Natural killer cell treated with Interleukin-12 subunit alpha and Interleukin-12 subunit beta and Interleukin-15 and Interleukin-18, amount 100 ng/mL, for 72 hours (primary cell): ENCODE results near the gene EFNA2. TPM values are rescaled to one million over a fixed set of nuclear protein-coding genes. Genes with fewer than 3 reads are reported as not detected.

ENCODE experiments used
- ATAC-seq, 2 donors: fragments of 150-1000 bp; cut with Tn5 transposase in 1 of 2; sonication (Bioruptor Pico), chemical (Tn5 transposase) in 1 of 2; 2 replicates each; pipeline ENCODE4 v1.10.0; 2021
- DNase-seq: peaks from one replicate; pipeline ENCODE4 v3.0.0; 2022; ENCODE audit warnings: low spot score
- H3K27ac Mint-ChIP-seq, 2 donors: 1 replicate in 1 of 2; 2 replicates in 1 of 2; pipeline ENCODE4 v1.8.0; 2022; ENCODE audit warnings: mixed read lengths in 2 of 2, mild to moderate bottlenecking in 1 of 2, moderate library complexity in 1 of 2
- H3K27me3 Mint-ChIP-seq, 2 donors: 1 replicate in 1 of 2; 2 replicates in 1 of 2; pipeline ENCODE4 v1.8.0; 2022; ENCODE audit warnings: mixed read lengths in 2 of 2
- H3K36me3 Mint-ChIP-seq: one replicate; pipeline ENCODE4 v1.8.0; 2022; ENCODE audit warnings: mixed read lengths
- H3K4me1 Mint-ChIP-seq, 2 donors: 1 replicate in 1 of 2; 2 replicates in 1 of 2; pipeline ENCODE4 v1.8.0; 2022; ENCODE audit warnings: low read depth in 2 of 2, mixed read lengths in 2 of 2, mild to moderate bottlenecking in 1 of 2
- H3K4me3 Mint-ChIP-seq: one replicate; pipeline ENCODE4 v1.8.0; 2022; ENCODE audit warnings: mixed read lengths
- H3K9me3 Mint-ChIP-seq: 2 replicates; pipeline ENCODE4 v1.8.0; 2022; ENCODE audit warnings: mixed read lengths
- total RNA-seq, 2 donors: library from RNA; stranded (reverse); gene quantifications; one replicate each; pipeline ENCODE4 v1.2.3, GENCODE V29; 2022

Gene EFNA2
- not detected for total RNA-seq

DNA sequence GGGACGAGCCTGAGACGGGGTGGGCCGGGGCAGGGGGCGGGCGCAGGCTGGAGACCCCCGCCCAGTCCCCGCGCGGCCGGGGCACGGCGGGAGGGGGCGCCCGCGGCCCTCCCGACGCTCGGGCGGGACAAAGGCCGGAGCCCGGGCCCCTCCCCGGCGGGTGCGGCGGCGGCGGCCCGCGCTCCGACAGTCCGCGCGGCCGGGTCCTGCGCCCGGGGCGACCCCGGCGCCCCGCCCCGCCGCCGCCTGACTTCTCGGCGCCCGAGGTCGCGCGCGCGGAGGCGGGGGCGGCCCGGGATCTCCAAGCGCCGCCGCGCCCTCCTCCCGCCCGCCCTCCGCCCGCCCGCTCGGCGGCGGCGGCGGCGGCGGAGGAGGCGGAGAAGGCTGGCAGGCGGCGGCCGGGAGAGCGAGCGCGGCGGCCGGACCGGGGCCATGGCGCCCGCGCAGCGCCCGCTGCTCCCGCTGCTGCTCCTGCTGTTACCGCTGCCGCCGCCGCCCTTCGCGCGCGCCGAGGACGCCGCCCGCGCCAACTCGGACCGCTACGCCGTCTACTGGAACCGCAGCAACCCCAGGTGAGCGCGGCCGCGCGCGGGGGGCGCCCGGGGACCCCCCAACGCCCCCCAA is at the start of gene EFNA2:
TSS of gene EFNA2 (plus strand) at position 137 of the 624 bp plus-strand sequence. CDS start at position 433, 296 bp downstream.
- Mint-ChIP-seq H3K27ac (no peak within 1 kb of the TSS), H3K27me3 (peaks cover 13 to 14% of the 10 kb centered on the region in 2 donors), H3K4me3 (peak within 1 kb of the TSS; percentile 48), H3K9me3 (no peaks in the 10 kb centered on the region), H3K36me3 (no peaks in the 10 kb centered on the region), H3K4me1 (peaks cover 0 to 8% of the 10 kb centered on the region in 2 donors)
- no peak for ATAC-seq
- DNase-seq: no peak

DNA sequence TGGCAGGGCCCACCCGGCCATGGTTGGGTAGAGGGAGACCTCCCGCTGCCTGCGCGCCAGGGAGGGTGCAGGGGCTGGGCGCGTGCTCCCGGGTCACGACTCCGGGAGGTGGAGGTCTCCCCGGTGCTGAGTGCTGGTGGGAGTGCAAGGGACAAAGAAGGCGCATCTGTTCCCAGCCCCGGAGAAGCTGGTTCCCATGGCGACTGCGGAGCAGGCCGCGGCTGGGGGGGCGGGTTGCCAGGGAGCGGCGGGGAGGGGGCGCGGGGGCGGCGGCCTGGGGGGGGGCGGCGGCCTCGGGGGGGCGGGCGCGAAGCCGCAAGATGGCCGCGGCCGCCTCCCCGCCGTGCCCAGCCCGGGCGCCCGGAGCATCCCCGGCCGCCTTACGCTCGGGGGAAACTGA is 49.1 kb upstream of the EFNA2 start:
- no peak for DNase-seq
- H3K36me3 Mint-ChIP-seq: no peaks in the 10 kb centered on the region
- no peak overlapping the region for H3K27ac Mint-ChIP-seq
- no peak for ATAC-seq
- H3K27me3 Mint-ChIP-seq: peaks cover 9 to 10% of the 10 kb centered on the region in 2 donors
- peaks cover 14 to 18% of the 10 kb centered on the region in 2 donors for H3K4me1 Mint-ChIP-seq
- no peak overlapping the region for H3K4me3 Mint-ChIP-seq
- H3K9me3 Mint-ChIP-seq: no peaks in the 10 kb centered on the region

DNA sequence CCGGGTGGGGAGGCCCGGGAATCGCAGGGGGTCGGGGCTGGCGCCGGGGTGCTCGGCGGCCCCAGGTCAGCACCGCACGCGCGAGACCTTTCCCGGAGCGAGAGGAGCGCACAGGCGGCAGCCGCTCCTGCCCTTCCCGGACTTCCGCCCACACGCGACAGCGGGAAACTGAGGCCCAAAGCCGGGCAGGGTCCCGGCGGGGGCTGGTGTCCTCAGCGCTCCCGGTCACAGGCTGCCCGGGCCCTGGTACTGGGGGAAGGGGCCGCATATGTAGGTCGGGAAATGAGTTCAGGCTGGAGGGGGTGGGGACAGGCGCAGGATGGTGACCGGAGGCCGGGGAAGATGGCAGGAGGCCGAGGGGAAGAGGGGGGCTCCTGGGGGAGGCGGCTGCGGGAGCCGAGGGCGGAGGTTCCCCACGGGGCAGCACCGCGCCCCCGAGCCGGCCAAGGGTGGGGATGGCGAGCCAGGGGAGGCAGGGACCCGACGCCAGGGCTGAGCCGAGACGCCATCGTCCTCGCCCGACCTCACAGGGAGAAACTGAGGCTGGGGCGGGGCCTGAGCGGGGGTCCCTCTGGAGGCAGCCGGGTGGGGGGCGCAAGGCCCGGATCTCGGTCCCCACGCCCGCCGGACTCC is 48.5 kb upstream of the EFNA2 start:
- H3K4me3 Mint-ChIP-seq: peak overlapping the region; percentile 58
- no peak for ATAC-seq
- no peak overlapping the region for H3K27ac Mint-ChIP-seq
- no peak for DNase-seq
- H3K27me3 Mint-ChIP-seq: peaks cover 9 to 10% of the 10 kb centered on the region in 2 donors
- no peaks in the 10 kb centered on the region for H3K9me3 Mint-ChIP-seq
- H3K4me1 Mint-ChIP-seq: peaks cover 15 to 20% of the 10 kb centered on the region in 2 donors
- H3K36me3 Mint-ChIP-seq: no peaks in the 10 kb centered on the region

GRCh38 chr19:1237754-1238368 is 47.8 kb upstream of the EFNA2 start, which contains the start of gene CBARP:
Gene CBARP, minus strand, starts transcription at chr19:1238005. Its CDS starts 1,905 bp downstream, at chr19:1236100.
- Mint-ChIP-seq H3K36me3 (no peaks in the 10 kb centered on the region), H3K4me1 (peaks cover 15 to 20% of the 10 kb centered on the region in 2 donors), H3K27ac (peak within 1 kb of the TSS; percentile 4 to 44), H3K27me3 (peaks cover 9 to 10% of the 10 kb centered on the region in 2 donors), H3K9me3 (no peaks in the 10 kb centered on the region), H3K4me3 (peak within 1 kb of the TSS; percentile 85)
- no peak for DNase-seq
- ATAC-seq: no peak

GRCh38 chr19:1238369-1239303 is 47.0 kb upstream of the EFNA2 start:
- peak overlapping the region; percentile 85 for H3K4me3 Mint-ChIP-seq

DNA sequence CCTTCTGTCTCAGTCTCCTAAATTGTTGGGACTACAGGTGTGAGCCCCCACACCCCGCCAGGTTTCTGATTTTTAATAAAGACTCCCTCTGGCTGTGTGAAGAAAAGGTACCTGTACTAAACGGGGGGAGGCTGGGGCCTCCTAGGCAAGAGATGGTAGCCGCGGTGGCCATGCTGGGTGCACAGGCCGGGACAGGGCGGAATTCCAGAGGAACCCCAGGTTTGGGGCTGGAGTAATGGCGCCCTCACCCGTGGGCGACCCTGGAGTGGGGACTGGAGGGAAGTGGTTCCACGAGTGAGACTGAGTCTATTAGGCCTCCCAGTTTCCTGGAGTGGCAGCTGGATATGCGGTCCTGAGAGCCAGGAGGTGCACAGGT is 46.3 kb upstream of the EFNA2 start:
- Mint-ChIP-seq H3K27me3 (peaks cover 9 to 10% of the 10 kb centered on the region in 2 donors), H3K4me3 (peak overlapping the region; percentile 85), H3K27ac (peak overlapping the region; percentile 4 to 44), H3K36me3 (no peaks in the 10 kb centered on the region), H3K9me3 (no peaks in the 10 kb centered on the region), H3K4me1 (peaks cover 15 to 20% of the 10 kb centered on the region in 2 donors)
- no peak for ATAC-seq
- DNase-seq: no peak

More at GRCh38 chr19:1238369-1239303, 47.0 kb upstream of the EFNA2 start:
- Mint-ChIP-seq H3K27ac (peak overlapping the region; percentile 4 to 44), H3K27me3 (peaks cover 9 to 10% of the 10 kb centered on the region in 2 donors), H3K4me1 (peaks cover 15 to 20% of the 10 kb centered on the region in 2 donors), H3K9me3 (no peaks in the 10 kb centered on the region), H3K36me3 (no peaks in the 10 kb centered on the region)
- no peak for ATAC-seq
- no peak for DNase-seq

DNA sequence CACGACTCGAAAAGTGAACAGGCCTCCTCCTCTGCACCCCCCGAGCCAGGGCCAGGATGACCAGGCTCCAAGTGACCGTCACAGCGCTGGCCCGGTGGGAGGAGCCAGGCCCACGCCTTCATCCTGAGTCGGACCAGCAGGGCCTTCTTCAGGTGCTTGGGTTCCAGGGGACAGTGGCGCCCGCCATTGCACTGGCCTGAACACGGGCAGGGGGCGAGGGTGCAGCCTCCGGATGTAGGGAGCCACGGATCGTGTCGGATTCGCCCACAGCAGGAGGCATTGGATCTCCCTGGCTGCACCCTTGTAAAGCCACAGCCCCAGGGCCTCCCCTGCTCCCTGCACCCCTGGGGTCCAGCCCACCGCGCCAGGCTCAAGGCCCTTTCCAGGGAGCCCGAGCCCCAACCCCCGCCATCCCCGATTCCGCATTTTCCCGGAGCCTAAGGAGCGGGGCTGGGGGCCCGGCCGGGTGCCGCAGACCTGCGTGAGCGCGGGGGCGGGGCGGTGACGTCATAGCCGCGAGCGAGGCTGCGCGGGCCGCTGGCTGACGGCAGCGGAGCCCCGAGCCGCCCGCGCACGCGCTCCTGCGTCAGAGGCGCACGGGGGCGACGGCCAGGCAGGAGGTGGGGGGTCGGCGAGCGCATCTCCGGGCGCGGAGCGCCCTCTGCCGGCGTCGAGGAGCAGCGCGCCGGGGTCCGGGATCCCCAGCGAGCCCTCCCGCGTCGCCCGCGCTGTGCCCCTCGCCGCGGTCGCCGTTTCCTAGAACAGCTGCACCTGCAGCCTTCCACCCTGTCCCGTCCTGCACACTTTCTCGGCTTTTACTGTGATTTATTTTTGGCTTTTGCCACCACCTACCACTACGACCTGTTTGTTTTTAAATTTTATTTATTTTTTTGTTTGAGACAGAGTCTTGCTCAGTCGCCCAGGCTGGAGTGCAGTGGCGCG is 45.6 kb upstream of the EFNA2 start:
- Mint-ChIP-seq H3K27ac (no peak overlapping the region), H3K4me1 (peaks cover 19 to 20% of the 10 kb centered on the region in 2 donors), H3K4me3 (no peak overlapping the region), H3K9me3 (no peaks in the 10 kb centered on the region), H3K36me3 (no peaks in the 10 kb centered on the region), H3K27me3 (peaks cover 9 to 10% of the 10 kb centered on the region in 2 donors)
- peak; percentile 94 for DNase-seq
- peak; percentile 74 to 81 for ATAC-seq

DNA sequence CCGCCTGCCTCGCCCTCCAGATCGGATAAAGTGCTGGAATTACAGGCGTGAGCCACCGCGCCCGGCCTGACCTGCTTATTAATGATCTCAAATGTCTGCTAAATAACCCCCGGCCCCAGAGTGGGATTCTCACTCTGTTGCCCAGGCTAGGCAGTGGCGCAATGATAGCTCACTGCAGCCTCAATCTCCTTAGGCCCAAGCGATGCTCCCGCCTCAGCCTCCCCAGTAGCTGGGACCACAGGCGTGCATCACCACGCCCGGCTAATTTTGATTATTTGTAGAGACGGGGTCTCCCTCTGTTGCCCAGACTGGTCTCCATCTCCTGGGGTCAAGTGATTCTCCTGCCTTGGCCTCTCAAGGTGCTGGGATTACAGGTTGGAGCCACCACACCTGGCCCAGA is 44.7 kb upstream of the EFNA2 start:
- ATAC-seq: no peak
- no peak for DNase-seq
- no peaks in the 10 kb centered on the region for H3K36me3 Mint-ChIP-seq
- H3K9me3 Mint-ChIP-seq: no peaks in the 10 kb centered on the region
- peak overlapping the region; percentile 66 to 89 for H3K27ac Mint-ChIP-seq
- H3K4me1 Mint-ChIP-seq: peaks cover 19 to 20% of the 10 kb centered on the region in 2 donors
- peaks cover 9 to 10% of the 10 kb centered on the region in 2 donors for H3K27me3 Mint-ChIP-seq
- peak overlapping the region; percentile 86 for H3K4me3 Mint-ChIP-seq

DNA sequence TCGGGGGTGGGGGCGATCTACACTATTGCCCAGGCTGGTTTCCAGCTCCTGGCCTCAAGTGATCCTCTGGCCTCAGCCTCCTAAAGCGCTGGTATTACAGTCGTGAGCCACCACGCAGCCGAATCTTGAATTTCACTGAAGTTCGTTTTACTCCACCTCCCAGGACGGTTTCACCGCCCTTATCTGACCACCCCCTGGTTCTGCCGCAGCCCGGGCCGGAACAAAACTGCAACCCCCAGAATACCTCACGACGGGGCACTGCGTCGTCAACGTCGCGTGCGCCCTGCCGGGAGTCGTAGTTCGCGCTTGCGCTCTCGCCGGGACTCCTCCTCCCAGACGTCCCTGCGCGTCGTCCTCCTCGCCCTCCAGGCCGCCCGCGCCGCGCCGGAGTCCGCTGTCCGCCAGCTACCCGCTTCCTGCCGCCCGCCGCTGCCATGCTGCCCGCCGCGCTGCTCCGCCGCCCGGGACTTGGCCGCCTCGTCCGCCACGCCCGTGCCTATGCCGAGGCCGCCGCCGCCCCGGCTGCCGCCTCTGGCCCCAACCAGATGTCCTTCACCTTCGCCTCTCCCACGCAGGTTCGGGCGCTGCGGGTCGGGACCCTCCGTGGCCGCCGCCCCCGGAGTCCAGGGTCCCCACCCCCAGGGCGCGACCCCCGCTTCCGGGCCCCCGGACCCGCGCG is 44.1 kb upstream of the EFNA2 start, which contains the start of gene ATP5F1D:
TSS of gene ATP5F1D (plus strand) at position 335 of the 679 bp plus-strand sequence. CDS start at position 435, 100 bp downstream.
- Mint-ChIP-seq H3K27me3 (peaks cover 9 to 10% of the 10 kb centered on the region in 2 donors), H3K27ac (peak within 1 kb of the TSS; percentile 66 to 89), H3K9me3 (no peaks in the 10 kb centered on the region), H3K36me3 (no peaks in the 10 kb centered on the region), H3K4me3 (peak within 1 kb of the TSS; percentile 86), H3K4me1 (peaks cover 19 to 20% of the 10 kb centered on the region in 2 donors)
- DNase-seq (peak; percentile 97), ATAC-seq (peak; percentile 84 to 89)

GRCh38 chr19:1243768-1244692 is 41.6 kb upstream of the EFNA2 start:
- H3K36me3 Mint-ChIP-seq: no peaks in the 10 kb centered on the region
- DNase-seq (peak; percentile 87), ATAC-seq (peak; percentile 47 to 51)
- H3K4me1 Mint-ChIP-seq: peaks cover 11% of the 10 kb centered on the region in 2 donors
- peak overlapping the region; percentile 73 for H3K4me3 Mint-ChIP-seq
- peaks cover under 1 to 3% of the 10 kb centered on the region in 2 donors for H3K27me3 Mint-ChIP-seq
- no peaks in the 10 kb centered on the region for H3K9me3 Mint-ChIP-seq
- H3K27ac Mint-ChIP-seq: peak overlapping the region; percentile 47 to 82
